DOHH2 (cell line): ENCODE measurements around the gene GRB14.

Experiments used
- H3F3A ChIP-seq: fragments of 200-600 bp; sonication (generic), shearing (Covaris generic); 2 replicates; pipeline ENCODE4 v1.6.0; 2016; ENCODE audit warnings: antibody characterized with exemption, mild to moderate bottlenecking; ENCODE audit not compliant: control insufficient read depth, insufficient read depth
- H3K27ac ChIP-seq: fragments of 200-600 bp; sonication (generic); 2 replicates; pipeline ENCODE4 v1.5.1; 2014; ENCODE audit warnings: low read depth, mild to moderate bottlenecking, low read length, moderate library complexity
- H3K27me3 ChIP-seq: fragments of 200-600 bp; sonication (generic); 2 replicates; pipeline ENCODE4 v1.6.1; 2014; ENCODE audit warnings: mild to moderate bottlenecking, low read length, mixed read lengths; ENCODE audit not compliant: control insufficient read depth
- H3K36me3 ChIP-seq: fragments of 200-600 bp; sonication (generic); 2 replicates; pipeline ENCODE4 v1.6.1; 2014; ENCODE audit warnings: mild to moderate bottlenecking, low read length, moderate library complexity, mixed read lengths; ENCODE audit not compliant: control insufficient read depth
- H3K4me1 ChIP-seq: fragments of 200-600 bp; sonication (generic); 2 replicates; pipeline ENCODE4 v1.6.1; 2014; ENCODE audit warnings: mild to moderate bottlenecking, low read length, mixed read lengths; ENCODE audit not compliant: control insufficient read depth
- H3K4me2 ChIP-seq: fragments of 200-600 bp; sonication (generic); 2 replicates; pipeline ENCODE4 v1.6.0; 2014; ENCODE audit warnings: mild to moderate bottlenecking, low read length, moderate library complexity
- H3K4me3 ChIP-seq: fragments of 200-600 bp; sonication (generic); 2 replicates; pipeline ENCODE4 v1.5.1; 2014; ENCODE audit warnings: mild to moderate bottlenecking, low read length, mixed read lengths
- H3K79me2 ChIP-seq: fragments of 200-600 bp; sonication (generic); 2 replicates; pipeline ENCODE4 v1.6.1; 2014; ENCODE audit warnings: mild to moderate bottlenecking, low read length, mixed read lengths; ENCODE audit not compliant: control insufficient read depth
- H3K9me2 ChIP-seq: fragments of 200-600 bp; sonication (generic); replicated peaks from 2 replicates; pipeline ENCODE4 v1.6.1; 2014; ENCODE audit warnings: mild to moderate bottlenecking, low read length, mixed read lengths; ENCODE audit not compliant: control insufficient read depth
- H3K9me3 ChIP-seq: fragments of 200-600 bp; sonication (generic); 2 replicates; pipeline ENCODE4 v1.6.1; 2014; ENCODE audit warnings: antibody characterized with exemption, low read length, mixed read lengths; ENCODE audit not compliant: control insufficient read depth, insufficient read depth
- H4K20me1 ChIP-seq: fragments of 200-600 bp; sonication (generic); 2 replicates; pipeline ENCODE4 v1.6.0; 2014; ENCODE audit warnings: low read depth, mild to moderate bottlenecking, antibody characterized with exemption, low read length, moderate library complexity; ENCODE audit not compliant: control insufficient read depth, insufficient read depth
- EZH2phosphoT487 ChIP-seq: fragments of 200-600 bp; sonication (generic); IDR thresholded peaks from 2 replicates; pipeline ENCODE4 v1.6.1; 2017; ENCODE audit warnings: borderline replicate concordance, mild to moderate bottlenecking, antibody characterized with exemption, low read length, moderate library complexity, mixed read lengths
- TF ChIP-seq, protein P1 (sequence below): fragments of 200-600 bp; sonication (generic); IDR thresholded peaks from one replicate; pipeline ENCODE4 v1.5.1; 2014; ENCODE audit warnings: antibody characterized with exemption, mild to moderate bottlenecking, low read depth, low read length; ENCODE audit not compliant: poor library complexity, severe bottlenecking

Gene GRB14

DNA sequence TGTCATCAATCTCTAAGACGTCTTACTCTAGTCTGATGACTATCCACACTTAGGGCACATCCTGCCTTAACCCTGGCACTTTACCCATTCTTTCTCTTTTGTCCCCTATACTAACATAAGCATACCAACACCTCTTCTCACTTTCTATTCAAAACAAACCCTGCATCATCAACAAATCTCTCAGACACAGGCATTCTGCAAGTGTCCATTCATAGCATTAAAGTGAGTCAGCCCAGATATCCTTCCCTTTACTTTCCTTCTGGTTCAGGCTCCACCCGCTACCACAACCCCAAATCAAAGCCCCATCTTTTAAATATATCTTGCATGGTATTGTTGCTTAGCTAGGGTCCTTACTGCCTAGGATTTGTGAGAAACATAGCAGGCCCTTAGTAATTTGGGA lies 3.8 kb downstream of the GRB14 start:
- Histone ChIP-seq H4K20me1 (no peaks in the 10 kb centered on the region), H3K9me3 (no peaks in the 10 kb centered on the region), H3K9me2 (no peaks in the 10 kb centered on the region), H3K27me3 (no peaks in the 10 kb centered on the region), H3F3A (no peaks in the 10 kb centered on the region), H3K4me1 (no peaks in the 10 kb centered on the region), H3K36me3 (no peaks in the 10 kb centered on the region), H3K79me2 (no peaks in the 10 kb centered on the region), H3K27ac (no peak overlapping the region), H3K4me2 (no peak overlapping the region), H3K4me3 (no peak overlapping the region)
- no peak for TF ChIP-seq EZH2phosphoT487
- TF ChIP-seq, protein P1, sequence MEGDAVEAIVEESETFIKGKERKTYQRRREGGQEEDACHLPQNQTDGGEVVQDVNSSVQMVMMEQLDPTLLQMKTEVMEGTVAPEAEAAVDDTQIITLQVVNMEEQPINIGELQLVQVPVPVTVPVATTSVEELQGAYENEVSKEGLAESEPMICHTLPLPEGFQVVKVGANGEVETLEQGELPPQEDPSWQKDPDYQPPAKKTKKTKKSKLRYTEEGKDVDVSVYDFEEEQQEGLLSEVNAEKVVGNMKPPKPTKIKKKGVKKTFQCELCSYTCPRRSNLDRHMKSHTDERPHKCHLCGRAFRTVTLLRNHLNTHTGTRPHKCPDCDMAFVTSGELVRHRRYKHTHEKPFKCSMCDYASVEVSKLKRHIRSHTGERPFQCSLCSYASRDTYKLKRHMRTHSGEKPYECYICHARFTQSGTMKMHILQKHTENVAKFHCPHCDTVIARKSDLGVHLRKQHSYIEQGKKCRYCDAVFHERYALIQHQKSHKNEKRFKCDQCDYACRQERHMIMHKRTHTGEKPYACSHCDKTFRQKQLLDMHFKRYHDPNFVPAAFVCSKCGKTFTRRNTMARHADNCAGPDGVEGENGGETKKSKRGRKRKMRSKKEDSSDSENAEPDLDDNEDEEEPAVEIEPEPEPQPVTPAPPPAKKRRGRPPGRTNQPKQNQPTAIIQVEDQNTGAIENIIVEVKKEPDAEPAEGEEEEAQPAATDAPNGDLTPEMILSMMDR, result no peak

GRCh38 chr2:164613321-164613982 lies 7.8 kb downstream of the GRB14 start:
- no peak overlapping the region for H3K4me2 ChIP-seq
- H3F3A ChIP-seq, result no peaks in the 10 kb centered on the region
- no peaks in the 10 kb centered on the region for H3K4me1 ChIP-seq
- H3K9me2 ChIP-seq, result no peaks in the 10 kb centered on the region
- H4K20me1 ChIP-seq, result no peaks in the 10 kb centered on the region
- TF ChIP-seq EZH2phosphoT487, result no peak
- TF ChIP-seq, protein P1, result no peak
- H3K36me3 ChIP-seq, result no peaks in the 10 kb centered on the region
- no peaks in the 10 kb centered on the region for H3K9me3 ChIP-seq
- no peaks in the 10 kb centered on the region for H3K79me2 ChIP-seq
- no peak overlapping the region for H3K4me3 ChIP-seq
- no peak overlapping the region for H3K27ac ChIP-seq
- H3K27me3 ChIP-seq, result no peaks in the 10 kb centered on the region

DNA sequence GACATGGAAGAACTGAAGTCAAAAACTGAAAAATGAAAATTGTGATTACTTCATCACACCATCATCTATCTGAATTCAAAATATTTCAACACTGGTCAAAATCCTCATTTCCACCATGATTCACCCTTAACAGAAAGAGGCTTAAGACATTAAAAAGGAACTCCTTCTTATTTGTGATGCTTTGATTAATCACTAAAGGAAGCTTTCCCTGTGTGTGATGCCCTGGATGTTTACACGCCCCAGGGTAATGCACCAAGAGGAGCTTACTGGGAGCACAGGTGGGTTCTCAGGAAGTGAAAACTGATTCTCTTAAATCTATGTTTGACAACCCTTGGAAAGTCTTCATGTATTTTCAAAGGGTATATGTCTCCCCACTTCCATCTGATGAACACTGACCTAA lies 11.5 kb downstream of the GRB14 start:
- no peaks in the 10 kb centered on the region for H3K4me1 ChIP-seq
- no peaks in the 10 kb centered on the region for H3K27me3 ChIP-seq
- H3K27ac ChIP-seq, result no peak overlapping the region
- H3K4me2 ChIP-seq, result no peak overlapping the region
- no peaks in the 10 kb centered on the region for H3K79me2 ChIP-seq
- H3K36me3 ChIP-seq, result no peaks in the 10 kb centered on the region
- no peaks in the 10 kb centered on the region for H4K20me1 ChIP-seq
- H3F3A ChIP-seq, result no peaks in the 10 kb centered on the region
- no peaks in the 10 kb centered on the region for H3K9me3 ChIP-seq
- H3K4me3 ChIP-seq, result no peak overlapping the region
- TF ChIP-seq EZH2phosphoT487, result no peak
- TF ChIP-seq, protein P1, result no peak
- H3K9me2 ChIP-seq, result no peaks in the 10 kb centered on the region
